Globus pallidus (tissue), 1 donor: ENCODE measurements around the gene KCNJ5.

Source experiments
- DNase-seq: peaks from one replicate; pipeline ENCODE4 v3.0.0-alpha.2; 2015; ENCODE audit warnings: low spot score

KCNJ5 gene

GRCh38 chr11:128895526-128895925 is 4.4 kb downstream of the KCNJ5 start:
- DNase-seq = no peak

GRCh38 chr11:128896356-128896755 is 5.2 kb downstream of the KCNJ5 start:
- DNase-seq = no peak

- no peak for DNase-seq
These were observed 6.7 kb downstream of the KCNJ5 start for GRCh38 chr11:128897826-128898225.

- DNase-seq = no peak
These were observed 7.6 kb downstream of the KCNJ5 start for GRCh38 chr11:128898580-128899344.

- no peak for DNase-seq
These were observed 9.3 kb downstream of the KCNJ5 start for GRCh38 chr11:128900468-128900867.

GRCh38 chr11:128901653-128902514 is 10.7 kb downstream of the KCNJ5 start:
- DNase-seq = no peak

- no peak for DNase-seq
These were observed 11.4 kb downstream of the KCNJ5 start for GRCh38 chr11:128902515-128903066.

- DNase-seq = peak; percentile 57
These were observed 12.3 kb downstream of the KCNJ5 start for GRCh38 chr11:128903248-128904061.

- DNase-seq = no peak
These were observed 13.1 kb downstream of the KCNJ5 start for GRCh38 chr11:128904303-128904655.

GRCh38 chr11:128904656-128905344 is 13.6 kb downstream of the KCNJ5 start:
- no peak for DNase-seq

GRCh38 chr11:128905345-128906184 is 14.4 kb downstream of the KCNJ5 start:
- no peak for DNase-seq

GRCh38 chr11:128906185-128907050 is 15.3 kb downstream of the KCNJ5 start:
- peak; percentile 47 for DNase-seq

GRCh38 chr11:128907585-128907984 is 16.4 kb downstream of the KCNJ5 start:
- no peak for DNase-seq

GRCh38 chr11:128908391-128909246 is 17.5 kb downstream of the KCNJ5 start:
- DNase-seq = peak; percentile 40

- no peak for DNase-seq
These were observed 18.4 kb downstream of the KCNJ5 start for GRCh38 chr11:128909438-128910125.

- no peak for DNase-seq
These were observed 19.4 kb downstream of the KCNJ5 start for GRCh38 chr11:128910576-128910975.

GRCh38 chr11:128911239-128911638 is 20.1 kb downstream of the KCNJ5 start:
- DNase-seq = no peak

GRCh38 chr11:128911701-128912100 is 20.5 kb downstream of the KCNJ5 start:
- no peak for DNase-seq
